Measurements from ENCODE around the gene ZNF442. TPM values are rescaled to one million over a fixed set of nuclear protein-coding genes. Genes with fewer than 3 reads are reported as not detected.

ZNF442 gene
- total and polyA plus RNA-seq, 2 experiments from 2014 or later = 1.2 to 3.6 TPM

GRCh38 chr19:12318782-12319413 lies 46.6 kb downstream of the ZNF442 start:
- DNase-seq (ENCODE audit: low spot score) (no peak), ATAC-seq (no peak)
- TF ChIP-seq ZNF462 (CRISPR knock-in tag; IDR thresholded peaks at IDR 0.05) = no peak
- no peak for TF ChIP-seq CREB1 (CRISPR knock-in tag; IDR thresholded peaks at IDR 0.05; ENCODE audit: low read depth)
- TF ChIP-seq EZH2 (IDR thresholded peaks at IDR 0.05; ENCODE audit: low read depth, unreplicated experiment) = no peak
- no peak for TF ChIP-seq REST (IDR thresholded peaks at IDR 0.05; ENCODE audit: unreplicated experiment)
- TF ChIP-seq ZNF331 (CRISPR knock-in tag; IDR thresholded peaks at IDR 0.05; ENCODE audit: low read depth) = no peak
- TF ChIP-seq, protein P1, sequence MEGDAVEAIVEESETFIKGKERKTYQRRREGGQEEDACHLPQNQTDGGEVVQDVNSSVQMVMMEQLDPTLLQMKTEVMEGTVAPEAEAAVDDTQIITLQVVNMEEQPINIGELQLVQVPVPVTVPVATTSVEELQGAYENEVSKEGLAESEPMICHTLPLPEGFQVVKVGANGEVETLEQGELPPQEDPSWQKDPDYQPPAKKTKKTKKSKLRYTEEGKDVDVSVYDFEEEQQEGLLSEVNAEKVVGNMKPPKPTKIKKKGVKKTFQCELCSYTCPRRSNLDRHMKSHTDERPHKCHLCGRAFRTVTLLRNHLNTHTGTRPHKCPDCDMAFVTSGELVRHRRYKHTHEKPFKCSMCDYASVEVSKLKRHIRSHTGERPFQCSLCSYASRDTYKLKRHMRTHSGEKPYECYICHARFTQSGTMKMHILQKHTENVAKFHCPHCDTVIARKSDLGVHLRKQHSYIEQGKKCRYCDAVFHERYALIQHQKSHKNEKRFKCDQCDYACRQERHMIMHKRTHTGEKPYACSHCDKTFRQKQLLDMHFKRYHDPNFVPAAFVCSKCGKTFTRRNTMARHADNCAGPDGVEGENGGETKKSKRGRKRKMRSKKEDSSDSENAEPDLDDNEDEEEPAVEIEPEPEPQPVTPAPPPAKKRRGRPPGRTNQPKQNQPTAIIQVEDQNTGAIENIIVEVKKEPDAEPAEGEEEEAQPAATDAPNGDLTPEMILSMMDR (conservative IDR thresholded peaks at IDR 0.05; ENCODE audit: low read depth in 2 of 2) = no peak
- TF ChIP-seq NANOG (IDR thresholded peaks at IDR 0.05; ENCODE audit: borderline replicate concordance) = no peak
- no peak for TF ChIP-seq ETS1 (IDR thresholded peaks at IDR 0.05)
- no peak for TF ChIP-seq JUNB (IDR thresholded peaks at IDR 0.05; ENCODE audit: unreplicated experiment)
- no peak for TF ChIP-seq STAT1 (IDR thresholded peaks at IDR 0.05; ENCODE audit: unreplicated experiment)
- Histone ChIP-seq H4K20me1 (replicated peaks; ENCODE audit: insufficient read depth) (no peaks in the 10 kb centered on the region), H3K27ac (ENCODE audit: low read depth) (no peak overlapping the region), H3K4me3 (no peak overlapping the region), H3F3A (replicated peaks; ENCODE audit: low read depth) (no peaks in the 10 kb centered on the region), H3K9me2 (ENCODE audit: insufficient read depth) (no peaks in the 10 kb centered on the region; the same call in 1 of the 2 replicates), H3K36me3 (ENCODE audit: insufficient read depth) (peaks cover 23% of the 10 kb centered on the region), H3K4me2 (no peak overlapping the region), H3K79me2 (replicated peaks; ENCODE audit: insufficient read depth) (no peaks in the 10 kb centered on the region), H3K27me3 (ENCODE audit: insufficient read depth) (no peaks in the 10 kb centered on the region), H2AFZ (no peak overlapping the region), H3K4me1 (ENCODE audit: insufficient read depth) (no peaks in the 10 kb centered on the region)
- H3K36me3 Mint-ChIP-seq (ENCODE audit: low read depth) = peaks cover 36% of the 10 kb centered on the region
- H3K27me3 Mint-ChIP-seq (ENCODE audit: insufficient read depth, low read depth, poor library complexity) = no peaks in the 10 kb centered on the region
- peaks cover 86% of the 10 kb centered on the region for H3K9me3 Mint-ChIP-seq
- no peak overlapping the region for H3K27ac Mint-ChIP-seq
- no peaks in the 10 kb centered on the region for H3K4me1 Mint-ChIP-seq
- H3K4me3 Mint-ChIP-seq = no peak overlapping the region
